Airway epithelial cell (primary cell): ENCODE results near the gene GABRA4. TPM values are rescaled to one million over a fixed set of nuclear protein-coding genes. Genes with fewer than 3 reads are reported as not detected.

ENCODE experiments used
- total RNA-seq: library from RNA; depleted of rRNA; stranded (reverse); fragments of >200 nt; gene quantifications from 2 replicates; pipeline ENCODE4 v1.2.3, GENCODE V29; 2015

GABRA4 gene
- total RNA-seq = not detected in 2 replicates

DNA sequence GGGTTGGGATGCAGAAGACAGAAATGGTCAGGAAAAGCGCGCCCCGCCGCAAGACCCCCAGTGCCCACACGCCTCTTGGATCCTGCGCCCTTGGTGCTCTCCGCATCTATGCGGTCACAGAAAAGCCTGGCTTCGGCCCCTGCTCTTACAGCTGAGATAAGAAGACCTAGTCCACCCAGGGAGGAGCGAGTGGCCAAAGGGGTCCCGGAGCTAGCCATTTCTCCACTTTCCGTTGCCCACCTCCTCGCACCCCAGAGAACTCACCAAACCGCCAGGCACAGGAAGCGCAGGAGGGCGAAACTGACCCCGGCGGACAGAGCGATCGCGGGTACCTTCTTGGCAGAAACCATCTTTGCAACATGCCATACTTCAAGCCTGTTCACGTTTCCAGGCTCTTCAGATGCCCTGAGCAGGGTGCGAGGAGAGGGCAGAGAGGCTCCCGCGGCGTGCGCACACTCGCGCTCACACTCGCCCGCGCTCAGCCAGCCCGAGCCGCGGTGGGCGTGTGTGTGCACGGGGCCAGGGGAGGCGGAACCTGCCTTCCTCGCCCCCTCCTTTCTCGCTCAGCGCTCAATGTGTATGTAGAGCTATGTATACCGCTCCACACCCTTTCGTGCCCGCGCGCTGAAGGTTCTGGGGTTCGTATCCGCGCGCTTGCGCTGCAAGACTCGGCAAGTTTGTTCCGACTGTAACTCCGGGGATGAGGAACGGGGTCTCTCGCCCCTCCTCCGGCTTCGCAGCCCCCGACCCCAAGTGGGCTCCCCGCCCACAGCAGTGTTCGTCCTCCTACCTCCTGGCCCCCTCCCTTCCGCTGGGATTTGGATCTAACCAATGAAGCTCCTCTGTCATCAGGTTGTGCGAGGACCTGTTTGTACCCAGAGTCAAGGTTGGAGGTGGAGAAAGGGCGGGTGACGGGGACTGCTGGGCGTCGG, at the start of gene GABRA4:
Gene GABRA4, minus strand, starts transcription at position 507 of the 932 bp plus-strand sequence. Its CDS starts 157 bp downstream, at position 350.

GRCh38 chr4:47031011-47031678, 37.8 kb upstream of the GABRA4 start, which contains the start of gene GABRB1:
Gene GABRB1, plus strand, starts transcription at chr4:47031567.

DNA sequence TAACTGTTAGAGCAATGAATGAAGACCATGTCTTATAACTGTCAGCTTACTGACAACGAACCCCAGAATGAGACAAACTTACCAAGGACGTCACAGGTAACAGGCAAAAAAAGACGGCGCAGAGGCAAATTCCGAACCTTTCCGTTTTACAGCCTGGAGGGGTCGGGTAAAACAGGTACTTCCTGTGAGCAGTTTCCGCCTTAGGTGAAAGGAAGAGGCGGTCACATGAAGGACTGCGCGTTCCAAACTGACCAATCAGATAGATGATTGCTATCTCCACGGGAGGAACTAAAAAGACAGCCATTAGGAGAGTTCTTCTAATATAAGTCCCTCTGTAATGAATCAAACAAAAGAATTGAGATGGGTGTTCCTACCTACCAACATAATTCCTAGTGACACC, 84.3 kb downstream of the GABRA4 start, which contains the start of gene COX7B2:
Gene COX7B2, minus strand, starts transcription at position 168 of the 400 bp plus-strand sequence. CDS start 174,053 bp downstream, outside the sequence.

Other genes starting within 250 kb of the GABRA4 start
- not detected in 2 replicates for gene COX7B2, start 84.3 kb downstream of the GABRA4 start, total RNA-seq
- not detected in 2 replicates for gene GABRB1, start 38.0 kb upstream of the GABRA4 start, total RNA-seq